Breast epithelium (tissue), 3 donors: ENCODE measurements around the gene KCNK7.

Experiments
- CTCF ChIP-seq, 3 donors: fragments of 450-650 bp; IDR thresholded peaks; one replicate each; pipeline ENCODE4 v1.5.1; 2016 to 2017; ENCODE audit warnings: antibody characterized with exemption in 3 of 3, mild to moderate bottlenecking in 3 of 3, moderate library complexity in 3 of 3
- POLR2A ChIP-seq: fragments of 450-650 bp; IDR thresholded peaks from one replicate; pipeline ENCODE4 v1.6.1; 2016; ENCODE audit warnings: antibody characterized with exemption, mild to moderate bottlenecking, moderate library complexity
- POLR2AphosphoS5 ChIP-seq, 3 donors: sonication (generic); formaldehyde crosslinking; IDR thresholded peaks; one replicate each; pipeline ENCODE4 v1.6.1; 2017; ENCODE audit warnings: antibody characterized with exemption in 3 of 3

- TF ChIP-seq POLR2AphosphoS5 (IDR thresholded peaks at IDR 0.05), result no peak
- no peak for TF ChIP-seq CTCF (IDR thresholded peaks at IDR 0.05)
- no peak for TF ChIP-seq POLR2A
Measured at GRCh38 chr11:65576232-65576866, 19.3 kb downstream of the KCNK7 start.
